ENCODE data around the gene ZNF311. TPM values are rescaled to one million over a fixed set of nuclear protein-coding genes. Genes with fewer than 3 reads are reported as not detected.

The ZNF311 gene
- total RNA-seq, 4 donors from 2014 or later = 0.36 to 1.9 (median 0.59) TPM

DNA sequence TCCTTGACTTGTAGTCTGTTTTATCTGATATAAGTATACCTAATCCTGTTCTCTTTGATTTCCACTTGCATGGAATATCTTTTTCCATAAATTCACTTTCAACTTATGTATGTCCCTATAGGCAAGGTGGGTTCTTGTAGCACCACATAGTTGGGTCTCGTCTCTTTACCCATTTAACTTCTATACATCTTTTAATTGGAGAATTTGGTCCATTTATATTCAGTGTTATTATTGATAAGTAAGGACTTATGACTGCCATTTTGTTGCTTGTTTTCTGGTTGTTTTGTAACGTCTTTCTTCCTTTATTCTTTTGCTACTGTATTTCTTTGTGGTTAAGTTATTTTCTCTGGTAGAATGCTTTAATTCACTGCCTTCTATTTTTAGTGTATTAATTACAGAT is 14.5 kb upstream of the ZNF311 start:
- DNase-seq (ENCODE audit: low spot score) (no peak), ATAC-seq (ENCODE audit: low FRiP score) (no peak)
- TF ChIP-seq, protein P1, sequence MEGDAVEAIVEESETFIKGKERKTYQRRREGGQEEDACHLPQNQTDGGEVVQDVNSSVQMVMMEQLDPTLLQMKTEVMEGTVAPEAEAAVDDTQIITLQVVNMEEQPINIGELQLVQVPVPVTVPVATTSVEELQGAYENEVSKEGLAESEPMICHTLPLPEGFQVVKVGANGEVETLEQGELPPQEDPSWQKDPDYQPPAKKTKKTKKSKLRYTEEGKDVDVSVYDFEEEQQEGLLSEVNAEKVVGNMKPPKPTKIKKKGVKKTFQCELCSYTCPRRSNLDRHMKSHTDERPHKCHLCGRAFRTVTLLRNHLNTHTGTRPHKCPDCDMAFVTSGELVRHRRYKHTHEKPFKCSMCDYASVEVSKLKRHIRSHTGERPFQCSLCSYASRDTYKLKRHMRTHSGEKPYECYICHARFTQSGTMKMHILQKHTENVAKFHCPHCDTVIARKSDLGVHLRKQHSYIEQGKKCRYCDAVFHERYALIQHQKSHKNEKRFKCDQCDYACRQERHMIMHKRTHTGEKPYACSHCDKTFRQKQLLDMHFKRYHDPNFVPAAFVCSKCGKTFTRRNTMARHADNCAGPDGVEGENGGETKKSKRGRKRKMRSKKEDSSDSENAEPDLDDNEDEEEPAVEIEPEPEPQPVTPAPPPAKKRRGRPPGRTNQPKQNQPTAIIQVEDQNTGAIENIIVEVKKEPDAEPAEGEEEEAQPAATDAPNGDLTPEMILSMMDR (IDR thresholded peaks at IDR 0.05) = no peak

DNA sequence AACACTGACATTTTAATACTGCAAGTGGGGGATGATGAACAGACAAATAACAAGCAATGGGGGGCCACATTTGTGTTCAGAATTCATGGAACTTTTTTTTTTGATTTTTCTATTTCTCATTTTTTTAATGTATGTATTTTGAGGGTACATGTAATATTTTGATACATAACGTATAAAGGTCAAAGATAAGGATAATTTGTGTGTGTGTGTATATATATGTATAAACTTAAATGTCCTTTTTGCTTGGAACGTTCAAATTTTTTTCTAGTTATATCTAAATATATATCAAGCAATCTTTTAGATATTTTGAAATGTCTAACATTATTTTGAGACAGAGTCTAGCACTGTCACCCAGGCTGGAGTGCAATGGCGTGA is 12.3 kb upstream of the ZNF311 start:
- TF ChIP-seq, protein P1 (IDR thresholded peaks at IDR 0.05) = no peak
- ATAC-seq (ENCODE audit: low FRiP score) (no peak), DNase-seq (ENCODE audit: low spot score) (no peak)

DNA sequence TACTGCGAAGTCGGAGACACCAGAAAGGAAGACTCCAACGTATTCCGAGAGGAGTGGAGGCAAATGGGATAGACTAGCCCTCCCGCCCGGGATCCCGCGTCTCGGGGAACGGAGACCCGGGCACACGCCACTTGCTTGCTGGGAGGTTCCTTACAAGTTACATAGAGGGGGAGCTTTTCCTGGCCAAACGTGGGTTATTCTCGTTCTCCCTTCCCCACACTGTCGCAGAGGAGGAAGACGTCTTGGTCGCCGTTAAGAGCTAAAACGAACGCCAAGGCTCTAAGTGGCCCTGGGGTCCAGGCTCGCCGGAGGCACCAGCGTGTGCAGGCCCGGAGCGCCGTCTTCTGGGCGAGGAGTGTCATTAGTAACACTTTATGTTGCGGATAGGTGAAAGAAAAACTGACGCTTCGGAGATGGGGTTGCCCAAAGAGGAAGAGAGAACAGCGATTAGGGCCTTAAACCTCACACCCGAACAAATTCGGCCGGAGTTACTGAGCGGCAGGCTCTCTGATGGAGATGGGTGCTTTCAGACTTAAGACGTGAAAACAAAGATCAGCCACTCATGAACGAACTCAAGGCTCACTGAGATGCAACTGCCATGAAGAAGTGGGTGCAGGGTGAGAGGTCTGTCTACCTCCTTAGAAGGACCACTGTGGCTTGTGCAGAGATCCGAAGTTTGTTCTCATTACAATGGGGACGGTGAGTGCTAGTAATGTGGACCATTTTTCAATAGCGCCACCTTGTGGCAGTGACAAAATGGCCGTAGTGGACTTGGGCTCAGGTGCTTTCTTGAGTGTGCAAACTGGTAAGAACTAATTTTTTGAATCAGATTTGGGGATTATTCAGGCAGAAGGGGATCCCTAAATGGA is 11.7 kb upstream of the ZNF311 start:
- DNase-seq (ENCODE audit: low spot score) (peak; percentile 96), ATAC-seq (ENCODE audit: low FRiP score) (peak; percentile 67)
- TF ChIP-seq, protein P1 (IDR thresholded peaks at IDR 0.05) = peak in 1 of 3 donors; percentile 69

DNA sequence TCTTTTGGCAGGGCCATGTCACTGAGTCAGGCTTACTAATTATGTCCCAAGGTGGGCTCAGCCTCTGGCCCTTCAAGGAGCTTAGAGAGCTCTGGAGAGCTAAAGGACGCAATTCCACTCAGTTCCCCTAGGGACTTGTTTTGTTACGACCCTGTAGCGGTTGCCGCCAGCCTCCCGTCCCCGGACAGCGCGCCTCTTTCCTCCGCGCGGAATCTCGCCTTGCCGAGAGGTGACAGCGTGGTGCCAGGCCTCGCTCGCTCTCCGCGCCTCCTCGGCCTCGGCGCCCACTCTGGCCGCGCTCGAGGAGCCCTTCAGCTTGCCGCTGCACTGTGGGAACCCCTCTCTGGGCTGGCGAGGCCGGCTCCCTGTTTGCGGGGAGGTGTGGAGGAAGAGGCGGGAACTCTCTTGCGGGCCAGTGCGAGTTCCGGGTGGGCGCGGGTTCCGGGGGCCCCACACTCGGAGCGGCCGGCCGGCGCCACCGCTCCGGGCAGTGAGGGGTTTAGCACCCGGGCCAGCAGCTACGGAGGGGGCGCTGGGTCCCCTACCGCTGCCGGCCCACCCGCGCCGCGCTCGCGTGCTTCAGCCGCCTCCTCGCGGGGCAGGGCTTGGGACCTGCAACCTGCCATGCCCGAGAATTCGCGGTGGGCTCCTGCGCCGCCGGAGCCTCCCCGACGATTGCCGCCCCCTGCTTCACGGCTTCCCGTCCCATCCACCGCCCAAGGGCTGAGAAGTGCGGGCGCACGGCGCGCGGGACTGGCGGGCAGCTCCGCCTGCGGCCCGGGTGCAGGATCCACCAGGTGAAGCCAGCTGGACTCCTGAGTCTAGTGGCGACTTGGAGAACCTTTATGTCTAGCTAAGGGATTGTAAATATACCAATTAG is 9.9 kb upstream of the ZNF311 start:
- no peak for ATAC-seq (ENCODE audit: low FRiP score)
- TF ChIP-seq, protein P1 (IDR thresholded peaks at IDR 0.05) = no peak
- DNase-seq (ENCODE audit: low spot score) = no peak

DNA sequence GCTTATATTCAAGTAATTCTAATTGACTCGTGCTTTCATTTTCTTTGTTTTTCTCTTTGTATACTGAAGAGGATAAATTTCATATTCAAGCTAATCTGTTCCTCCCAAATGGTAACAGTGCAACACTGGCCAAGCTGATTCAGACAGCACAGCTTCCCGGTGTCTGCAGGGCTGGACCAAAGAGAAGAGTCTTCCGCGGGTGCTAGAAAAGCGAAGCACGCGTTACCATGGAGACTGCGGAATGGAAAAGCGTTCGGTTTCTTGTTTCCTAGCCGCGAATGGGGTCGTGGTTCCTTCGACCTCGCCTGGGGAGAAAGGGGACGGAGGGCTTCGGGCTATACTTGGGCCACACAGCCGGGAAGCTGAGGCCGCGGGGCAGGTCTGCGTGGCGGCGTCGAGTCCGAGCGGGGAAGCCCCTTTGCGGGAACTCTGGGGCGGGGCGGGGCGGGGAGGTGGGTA is 6.2 kb upstream of the ZNF311 start:
- DNase-seq (ENCODE audit: low spot score) (no peak), ATAC-seq (ENCODE audit: low FRiP score) (peak; percentile 77)
- TF ChIP-seq, protein P1 (IDR thresholded peaks at IDR 0.05) = no peak

DNA sequence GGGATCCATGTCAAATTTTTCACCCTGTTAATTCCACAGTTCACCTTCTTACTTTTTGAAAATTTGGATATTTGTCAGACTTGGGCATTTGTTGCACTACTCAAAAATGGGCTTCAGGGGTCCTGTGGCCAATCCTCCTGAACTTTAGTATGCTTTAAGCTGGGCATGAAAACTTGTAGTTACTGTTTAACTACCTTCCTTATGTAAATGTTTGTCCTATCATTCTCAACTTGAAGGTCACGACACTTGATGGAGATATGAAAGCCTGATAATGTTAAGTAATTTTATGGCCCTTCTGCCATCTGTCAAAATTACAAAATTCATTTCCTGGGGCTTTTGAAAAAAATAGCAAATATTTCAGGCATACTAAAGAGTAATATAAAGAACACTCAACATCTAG is 4.2 kb upstream of the ZNF311 start:
- TF ChIP-seq, protein P1 (IDR thresholded peaks at IDR 0.05) = no peak
- no peak for ATAC-seq (ENCODE audit: low FRiP score)

More for the DNA sequence above, 4.2 kb upstream of the ZNF311 start:
- no peak for DNase-seq (ENCODE audit: low spot score)

All from omental fat pad (tissue), 4 donors.